T-helper 1 cell (primary cell): ENCODE results near the gene ORAI1.
"Not testable (repeated sequence)": the region's sequence is repeated elsewhere in the genome, so short reads cannot be mapped to it uniquely, and the experiment has no call there.

Experiments
- DNase-seq, 5 donors: peaks; one replicate each; pipeline ENCODE4 v3.0.0-alpha.2; 2012 to 2020
- total RNA-seq, 4 donors: gene quantifications; one replicate each; lab custom pipeline; 2026; lab: John Stamatoyannopoulos, UW

The ORAI1 gene
- total RNA-seq = 50.2 to 110 (median 53.4) reads per million in 4 donors

GRCh38 chr12:121626087-121626852 is at the start of gene ORAI1:
ORAI1 (plus strand) TSS chr12:121626530.
- peak; percentile 93 to 97 (median 94) for DNase-seq

- no peak for DNase-seq
Observed at GRCh38 chr12:121576851-121577391, 49.4 kb upstream of the ORAI1 start.

GRCh38 chr12:121577443-121578180 is 48.7 kb upstream of the ORAI1 start:
- no peak for DNase-seq

- DNase-seq = no peak
Observed at GRCh38 chr12:121578230-121579189, 47.8 kb upstream of the ORAI1 start.

GRCh38 chr12:121579190-121579791 is 47.0 kb upstream of the ORAI1 start:
- peak in 4 of 5 donors; percentile 24 to 37 (median 31) for DNase-seq

GRCh38 chr12:121579981-121580868 is 46.1 kb upstream of the ORAI1 start:
- DNase-seq = peak; percentile 54 to 78 (median 70)

- peak in 3 of 5 donors; percentile 12 to 25 (median 16) for DNase-seq
Observed at GRCh38 chr12:121580959-121581685, 45.2 kb upstream of the ORAI1 start, which contains the start of gene KDM2B. KDM2B (minus strand) TSS chr12:121581023; CDS start chr12:121580911, 112 bp downstream.

- no peak for DNase-seq
Observed at GRCh38 chr12:121581686-121582429, 44.5 kb upstream of the ORAI1 start.

GRCh38 chr12:121582583-121583333 is 43.6 kb upstream of the ORAI1 start:
- DNase-seq = no peak

GRCh38 chr12:121583334-121583661 is 43.0 kb upstream of the ORAI1 start:
- DNase-seq = not testable (repeated sequence)

- not testable (repeated sequence) for DNase-seq
Observed at GRCh38 chr12:121584885-121585284, 41.4 kb upstream of the ORAI1 start.

- DNase-seq = peak in 4 of 5 donors; percentile 46 to 83 (median 58)
Observed at GRCh38 chr12:121590476-121591143, 35.7 kb upstream of the ORAI1 start.

GRCh38 chr12:121592320-121592719 is 34.0 kb upstream of the ORAI1 start:
- no peak for DNase-seq

- no peak for DNase-seq
Observed at GRCh38 chr12:121595520-121595919, 30.8 kb upstream of the ORAI1 start.

GRCh38 chr12:121596526-121596925 is 29.8 kb upstream of the ORAI1 start:
- no peak for DNase-seq

GRCh38 chr12:121600702-121601336 is 25.5 kb upstream of the ORAI1 start:
- no peak for DNase-seq

GRCh38 chr12:121602766-121603165 is 23.6 kb upstream of the ORAI1 start:
- DNase-seq = no peak
